Rectal smooth muscle tissue (tissue), 1 donor: Measurements from ENCODE around the gene WWOX.

Experiments used
- H3K27ac ChIP-seq: one replicate; pipeline ENCODE4 v1.7.0; 2013; ENCODE audit warnings: low read depth, low read length, inconsistent platforms
- H3K27me3 ChIP-seq: one replicate; pipeline ENCODE4 v1.7.0; 2013; ENCODE audit warnings: low read length; ENCODE audit not compliant: control insufficient read depth, insufficient read depth
- H3K36me3 ChIP-seq: one replicate; pipeline ENCODE4 v1.7.0; 2013; ENCODE audit warnings: low read length; ENCODE audit not compliant: control insufficient read depth, insufficient read depth
- H3K4me1 ChIP-seq: one replicate; pipeline ENCODE4 v1.7.0; 2013; ENCODE audit warnings: low read length; ENCODE audit not compliant: control insufficient read depth, insufficient read depth
- H3K4me3 ChIP-seq: one replicate; pipeline ENCODE4 v1.7.0; 2013; ENCODE audit warnings: low read length
- H3K9ac ChIP-seq: one replicate; pipeline ENCODE4 v1.7.0; 2013; ENCODE audit warnings: low read length

WWOX gene

GRCh38 chr16:78483124-78483992 is 383.9 kb downstream of the WWOX start:
- no peak overlapping the region for H3K27ac ChIP-seq
- no peaks in the 10 kb centered on the region for H3K27me3 ChIP-seq
- H3K4me3 ChIP-seq: no peak overlapping the region
- no peak overlapping the region for H3K9ac ChIP-seq
- no peaks in the 10 kb centered on the region for H3K4me1 ChIP-seq
- H3K36me3 ChIP-seq: no peaks in the 10 kb centered on the region

- Histone ChIP-seq H3K27me3 (no peaks in the 10 kb centered on the region), H3K4me1 (no peaks in the 10 kb centered on the region), H3K9ac (no peak overlapping the region), H3K4me3 (no peak overlapping the region), H3K36me3 (no peaks in the 10 kb centered on the region), H3K27ac (no peak overlapping the region)
Observed at GRCh38 chr16:78484509-78485058, 385.1 kb downstream of the WWOX start.

- no peaks in the 10 kb centered on the region for H3K36me3 ChIP-seq
- H3K9ac ChIP-seq: no peak overlapping the region
- no peak overlapping the region for H3K4me3 ChIP-seq
- H3K4me1 ChIP-seq: no peaks in the 10 kb centered on the region
- H3K27me3 ChIP-seq: no peaks in the 10 kb centered on the region
- H3K27ac ChIP-seq: no peak overlapping the region
Observed at GRCh38 chr16:78485188-78485916, 385.9 kb downstream of the WWOX start.

GRCh38 chr16:78485917-78486257 is 386.4 kb downstream of the WWOX start:
- Histone ChIP-seq H3K27ac (no peak overlapping the region), H3K4me1 (no peaks in the 10 kb centered on the region), H3K36me3 (no peaks in the 10 kb centered on the region), H3K27me3 (no peaks in the 10 kb centered on the region), H3K4me3 (no peak overlapping the region), H3K9ac (no peak overlapping the region)

- Histone ChIP-seq H3K36me3 (no peaks in the 10 kb centered on the region), H3K4me1 (no peaks in the 10 kb centered on the region), H3K27me3 (no peaks in the 10 kb centered on the region), H3K4me3 (no peak overlapping the region), H3K9ac (no peak overlapping the region), H3K27ac (no peak overlapping the region)
Observed at GRCh38 chr16:78487471-78487870, 388.0 kb downstream of the WWOX start.

GRCh38 chr16:78489072-78489471 is 389.6 kb downstream of the WWOX start:
- Histone ChIP-seq H3K4me3 (no peak overlapping the region), H3K27ac (no peak overlapping the region), H3K9ac (no peak overlapping the region), H3K4me1 (no peaks in the 10 kb centered on the region), H3K27me3 (no peaks in the 10 kb centered on the region), H3K36me3 (no peaks in the 10 kb centered on the region)

GRCh38 chr16:78489631-78490030 is 390.2 kb downstream of the WWOX start:
- H3K4me1 ChIP-seq: no peaks in the 10 kb centered on the region
- no peaks in the 10 kb centered on the region for H3K36me3 ChIP-seq
- no peak overlapping the region for H3K27ac ChIP-seq
- H3K9ac ChIP-seq: no peak overlapping the region
- H3K27me3 ChIP-seq: no peaks in the 10 kb centered on the region
- H3K4me3 ChIP-seq: no peak overlapping the region

- no peaks in the 10 kb centered on the region for H3K27me3 ChIP-seq
- H3K27ac ChIP-seq: no peak overlapping the region
- no peak overlapping the region for H3K9ac ChIP-seq
- H3K4me1 ChIP-seq: no peaks in the 10 kb centered on the region
- no peak overlapping the region for H3K4me3 ChIP-seq
- H3K36me3 ChIP-seq: no peaks in the 10 kb centered on the region
Observed at GRCh38 chr16:78490431-78490830, 391.0 kb downstream of the WWOX start.

- Histone ChIP-seq H3K27me3 (no peaks in the 10 kb centered on the region), H3K36me3 (no peaks in the 10 kb centered on the region), H3K9ac (no peak overlapping the region), H3K27ac (no peak overlapping the region), H3K4me3 (no peak overlapping the region), H3K4me1 (no peaks in the 10 kb centered on the region)
Observed at GRCh38 chr16:78490847-78491246, 391.4 kb downstream of the WWOX start.

GRCh38 chr16:78493573-78493972 is 394.1 kb downstream of the WWOX start:
- H3K4me1 ChIP-seq: no peaks in the 10 kb centered on the region
- H3K27me3 ChIP-seq: no peaks in the 10 kb centered on the region

GRCh38 chr16:78494105-78494504 is 394.7 kb downstream of the WWOX start:
- Histone ChIP-seq H3K4me3 (no peak overlapping the region), H3K27ac (no peak overlapping the region), H3K36me3 (no peaks in the 10 kb centered on the region), H3K9ac (no peak overlapping the region), H3K27me3 (no peaks in the 10 kb centered on the region), H3K4me1 (no peaks in the 10 kb centered on the region)

More at GRCh38 chr16:78493573-78493972, 394.1 kb downstream of the WWOX start:
- H3K36me3 ChIP-seq: no peaks in the 10 kb centered on the region
- H3K4me3 ChIP-seq: no peak overlapping the region
- H3K27ac ChIP-seq: no peak overlapping the region
- no peak overlapping the region for H3K9ac ChIP-seq

- Histone ChIP-seq H3K27ac (no peak overlapping the region), H3K27me3 (no peaks in the 10 kb centered on the region), H3K4me3 (no peak overlapping the region), H3K36me3 (no peaks in the 10 kb centered on the region), H3K9ac (no peak overlapping the region), H3K4me1 (no peaks in the 10 kb centered on the region)
Observed at GRCh38 chr16:78494674-78495073, 395.2 kb downstream of the WWOX start.
